Liver (tissue), 9 donors: ENCODE results near the gene CD96. TPM values are rescaled to one million over a fixed set of nuclear protein-coding genes. Genes with fewer than 3 reads are reported as not detected.

ENCODE experiments used
- DNase-seq: peaks from one replicate; pipeline ENCODE4 v3.0.0-alpha.2; 2017; ENCODE audit warnings: low spot score
- H3K27ac ChIP-seq, 2 donors: one replicate each; pipeline ENCODE4 v1.7.0; 2013; ENCODE audit warnings: inconsistent platforms in 2 of 2, low read length in 2 of 2, control low read depth in 1 of 2, low read depth in 1 of 2, mild to moderate bottlenecking in 1 of 2
- H3K27me3 ChIP-seq, 4 donors: one replicate each; pipeline versions ENCODE4 v1.6.1 to v1.7.0; 2013; ENCODE audit warnings: low read length in 3 of 4, inconsistent platforms in 1 of 4, mild to moderate bottlenecking in 1 of 4, moderate library complexity in 1 of 4; ENCODE audit not compliant: control insufficient read depth in 4 of 4, insufficient read depth in 4 of 4
- H3K36me3 ChIP-seq, 4 donors: one replicate each; pipeline versions ENCODE4 v1.6.1 to v1.7.0; 2013; ENCODE audit warnings: low read length in 3 of 4, mild to moderate bottlenecking in 3 of 4, low read depth in 1 of 4, moderate library complexity in 1 of 4; ENCODE audit not compliant: control insufficient read depth in 4 of 4, insufficient read depth in 3 of 4
- H3K4me1 ChIP-seq, 4 donors: one replicate each; pipeline versions ENCODE4 v1.6.1 to v1.7.0; 2013; ENCODE audit warnings: low read length in 3 of 4, mild to moderate bottlenecking in 3 of 4, moderate library complexity in 1 of 4; ENCODE audit not compliant: control insufficient read depth in 4 of 4, insufficient read depth in 4 of 4
- H3K4me3 ChIP-seq, 3 donors: one replicate each; pipeline versions ENCODE4 v1.6.1 to v1.7.0; 2013; ENCODE audit warnings: low read length in 3 of 3, control low read depth in 1 of 3, low read depth in 1 of 3, mild to moderate bottlenecking in 1 of 3
- H3K9ac ChIP-seq, 2 donors: one replicate each; pipeline ENCODE4 v1.7.0; 2013; ENCODE audit warnings: low read length in 2 of 2, mild to moderate bottlenecking in 2 of 2, moderate library complexity in 2 of 2, control low read depth in 1 of 2, low read depth in 1 of 2
- H3K9me3 ChIP-seq, 4 donors: one replicate each; pipeline versions ENCODE4 v1.6.1 to v1.7.0; 2013; ENCODE audit warnings: low read length in 3 of 4; ENCODE audit not compliant: control insufficient read depth in 4 of 4
- ATF3 ChIP-seq: IDR thresholded peaks from 2 replicates; pipeline ENCODE4 v1.6.1; 2016; ENCODE audit warnings: antibody characterized with exemption
- CTCF ChIP-seq: fragments of 150-350 bp; IDR thresholded peaks from 2 replicates; pipeline ENCODE4 v1.5.1; 2017; ENCODE audit warnings: improper control_type of control experiment, low read depth, low read length; ENCODE audit not compliant: missing input control
- EGR1 ChIP-seq, 2 donors: IDR thresholded peaks; 2 replicates each; pipeline ENCODE4 v1.6.1; 2016 to 2018; ENCODE audit warnings: antibody characterized with exemption in 2 of 2, low read depth in 2 of 2
- FOXA2 ChIP-seq: IDR thresholded peaks from 2 replicates; pipeline ENCODE4 v1.6.1; 2016; ENCODE audit warnings: antibody characterized with exemption
- GABPA ChIP-seq, 2 donors: IDR thresholded peaks in 1 of 2; conservative IDR thresholded peaks in 1 of 2; 2 replicates each; pipeline ENCODE4 v1.6.1; 2016; ENCODE audit warnings: antibody characterized with exemption in 2 of 2, mild to moderate bottlenecking in 1 of 2, moderate library complexity in 1 of 2
- HNF4A ChIP-seq, 2 donors: conservative IDR thresholded peaks; 2 replicates each; pipeline ENCODE4 v1.6.1; 2016; ENCODE audit warnings: antibody characterized with exemption in 2 of 2, mild to moderate bottlenecking in 2 of 2
- JUND ChIP-seq, 2 donors: IDR thresholded peaks; 2 replicates each; pipeline ENCODE4 v1.6.1; 2016; ENCODE audit warnings: antibody characterized with exemption in 2 of 2
- MAX ChIP-seq: IDR thresholded peaks from 2 replicates; pipeline ENCODE4 v1.6.1; 2016; ENCODE audit warnings: antibody characterized with exemption
- NR2F2 ChIP-seq: IDR thresholded peaks from 2 replicates; pipeline ENCODE4 v1.6.1; 2016; ENCODE audit warnings: antibody characterized with exemption
- RAD21 ChIP-seq, 2 donors: IDR thresholded peaks; 2 replicates each; pipeline ENCODE4 v1.6.1; 2016; ENCODE audit warnings: antibody characterized with exemption in 2 of 2, mild to moderate bottlenecking in 2 of 2
- REST ChIP-seq: IDR thresholded peaks from 2 replicates; pipeline ENCODE4 v1.6.1; 2016; ENCODE audit warnings: antibody characterized with exemption, mild to moderate bottlenecking
- RXRA ChIP-seq, 2 donors: IDR thresholded peaks; 2 replicates each; pipeline ENCODE4 v1.6.1; 2017 to 2018; ENCODE audit warnings: antibody characterized with exemption in 2 of 2, mild to moderate bottlenecking in 1 of 2
- SP1 ChIP-seq: IDR thresholded peaks from 2 replicates; pipeline ENCODE4 v1.6.1; 2018; ENCODE audit warnings: antibody characterized with exemption, mild to moderate bottlenecking
- TAF1 ChIP-seq: conservative IDR thresholded peaks from 2 replicates; pipeline ENCODE4 v1.6.1; 2016; ENCODE audit warnings: antibody characterized with exemption, mild to moderate bottlenecking
- YY1 ChIP-seq: IDR thresholded peaks from 2 replicates; pipeline ENCODE4 v1.6.1; 2016; ENCODE audit warnings: antibody characterized with exemption, mild to moderate bottlenecking
- ZBTB33 ChIP-seq: IDR thresholded peaks from 2 replicates; pipeline ENCODE4 v1.6.1; 2016; ENCODE audit warnings: antibody characterized with exemption
- WGBS: extraction: QIAGEN DNeasy Blood & Tissue Kit; methylation state at CpG from one replicate; pipeline ENCODE4 v1.1.7; 2013; 5-methylcytosine and 5-hydroxymethylcytosine counted together
- polyA plus RNA-seq, 2 donors: library from polyadenylated mRNA; stranded (reverse) in 1 of 2; unstranded in 1 of 2; fragments of 200-250 nt in 1 of 2; fragments of >200 nt in 1 of 2; fragmentation: Nextera tagmentation in 1 of 2; extraction: Ambion mirVana in 1 of 2; gene quantifications; one replicate each; pipeline versions ENCODE4 v1.2.1 to v1.2.3, GENCODE V29; 2013 to 2015
- total RNA-seq, 2 donors: library from RNA; depleted of rRNA; stranded (reverse); fragments of >200 nt; gene quantifications; one replicate each; pipeline ENCODE4 v1.2.3, GENCODE V29; 2014
- donor health status: healthy.
- donor health status: healthy.
- donor health status: healthy.
- donor health status: healthy.
- donor health status: healthy.

CD96 gene
- total and polyA plus RNA-seq, 4 donors, result 0.46 to 2.7 (median 0.92) TPM

- no peak for DNase-seq
- H3K4me3 ChIP-seq, result no peak overlapping the region
- TF ChIP-seq TAF1, result no peak
- TF ChIP-seq REST, result no peak
- no peak for TF ChIP-seq GABPA (IDR thresholded peaks at IDR 0.05 in 1 of 2, conservative IDR thresholded peaks at IDR 0.05 in 1 of 2)
- TF ChIP-seq JUND (IDR thresholded peaks at IDR 0.05), result no peak
- no peak for TF ChIP-seq RAD21 (IDR thresholded peaks at IDR 0.05)
- TF ChIP-seq ZBTB33, result no peak
- TF ChIP-seq HNF4A (conservative IDR thresholded peaks at IDR 0.05), result no peak
- H3K36me3 ChIP-seq, result no peaks in the 10 kb centered on the region
- no peaks in the 10 kb centered on the region for H3K9me3 ChIP-seq
- no peaks in the 10 kb centered on the region for H3K27me3 ChIP-seq
- no peak overlapping the region for H3K27ac ChIP-seq
- H3K9ac ChIP-seq, result no peak overlapping the region
- 79% methylated on average over 2 of the region's 2 CpGs for WGBS
- H3K4me1 ChIP-seq, result no peaks in the 10 kb centered on the region
Measured at GRCh38 chr3:111605493-111605892, 63.5 kb downstream of the CD96 start.

- no peaks in the 10 kb centered on the region for H3K36me3 ChIP-seq
- no peak for TF ChIP-seq MAX
- no peak for TF ChIP-seq RXRA (IDR thresholded peaks at IDR 0.05)
- TF ChIP-seq CTCF, result no peak
- no peak for TF ChIP-seq FOXA2
- no peak for TF ChIP-seq TAF1
- TF ChIP-seq YY1, result no peak
- no peak for TF ChIP-seq ATF3
- TF ChIP-seq HNF4A (conservative IDR thresholded peaks at IDR 0.05), result no peak
- no peak for TF ChIP-seq ZBTB33
- TF ChIP-seq NR2F2, result no peak
- no peak for TF ChIP-seq RAD21 (IDR thresholded peaks at IDR 0.05)
- TF ChIP-seq SP1, result no peak
- no peak for TF ChIP-seq EGR1 (IDR thresholded peaks at IDR 0.05; ENCODE audit: low read depth in 2 of 2)
- no peak for TF ChIP-seq JUND (IDR thresholded peaks at IDR 0.05)
- no peak for TF ChIP-seq GABPA (IDR thresholded peaks at IDR 0.05 in 1 of 2, conservative IDR thresholded peaks at IDR 0.05 in 1 of 2)
- H3K9me3 ChIP-seq, result no peaks in the 10 kb centered on the region
- H3K4me3 ChIP-seq, result no peak overlapping the region
- 86% methylated on average over 3 of the region's 3 CpGs for WGBS
- no peaks in the 10 kb centered on the region for H3K4me1 ChIP-seq
- no peak overlapping the region for H3K9ac ChIP-seq
- no peak for DNase-seq
- no peak overlapping the region for H3K27ac ChIP-seq
- H3K27me3 ChIP-seq, result no peaks in the 10 kb centered on the region
Measured at GRCh38 chr3:111607240-111607920, 65.4 kb downstream of the CD96 start.
